Thoracic aorta (tissue), 2 donors: Measurements from ENCODE around the gene MAP7D3. TPM values are rescaled to one million over a fixed set of nuclear protein-coding genes. Genes with fewer than 3 reads are reported as not detected.

Experiments
- ATAC-seq: fragments of 150-250 bp; one replicate; pipeline ENCODE4 v1.8.0; 2017; ENCODE audit warnings: low read depth; ENCODE audit not compliant: insufficient number of reproducible peaks, low FRiP score
- DNase-seq: peaks from one replicate; pipeline ENCODE4 v3.0.0-alpha.2; 2020; ENCODE audit warnings: low spot score
- H3K27ac ChIP-seq, 2 donors: fragments of 200-600 bp; sonication (generic); 1 replicate in 1 of 2; 2 replicates in 1 of 2; pipeline ENCODE4 v1.5.1; 2016; ENCODE audit warnings: mild to moderate bottlenecking in 2 of 2, moderate library complexity in 2 of 2
- H3K27me3 ChIP-seq: fragments of 200-600 bp; sonication (generic); replicated peaks from 2 replicates; pipeline ENCODE4 v1.6.0; 2016; ENCODE audit warnings: mild to moderate bottlenecking; ENCODE audit not compliant: insufficient read depth
- H3K36me3 ChIP-seq: fragments of 200-600 bp; sonication (generic); one replicate; pipeline ENCODE4 v1.5.1; 2016
- H3K4me1 ChIP-seq, 2 donors: fragments of 200-600 bp; sonication (generic); 1 replicate in 1 of 2; 2 replicates in 1 of 2; pipeline versions ENCODE4 v1.5.1 to v1.6.0; 2016; ENCODE audit warnings: low read depth in 2 of 2, mild to moderate bottlenecking in 1 of 2; ENCODE audit not compliant: control insufficient read depth in 1 of 2
- H3K4me3 ChIP-seq: fragments of 200-600 bp; sonication (generic); 2 replicates; pipeline ENCODE4 v1.5.1; 2016; ENCODE audit warnings: mild to moderate bottlenecking
- H3K9me3 ChIP-seq: fragments of 200-600 bp; sonication (generic); 2 replicates; pipeline ENCODE4 v1.5.1; 2016
- CTCF ChIP-seq: fragments of 200-600 bp; sonication (generic); IDR thresholded peaks from one replicate; pipeline ENCODE4 v1.5.1; 2019; ENCODE audit warnings: antibody characterized with exemption
- total RNA-seq, 2 donors: library from RNA; depleted of rRNA; stranded (reverse); fragments of >200 nt; gene quantifications; one replicate each; pipeline versions ENCODE4 v1.1.0 to v1.2.3, GENCODE V29; 2016

MAP7D3 gene
- total RNA-seq, 2 donors from 2014 or later: 41.6 to 44.5 TPM

GRCh38 chrX:136210806-136211205 lies 40.4 kb downstream of the MAP7D3 start:
- Histone ChIP-seq H3K9me3 (no peaks in the 10 kb centered on the region), H3K4me3 (no peak overlapping the region), H3K27ac (peak overlapping the region in 1 of 2 donors; percentile 61), H3K27me3 (no peaks in the 10 kb centered on the region), H3K36me3 (peaks cover 22% of the 10 kb centered on the region), H3K4me1 (peaks cover 8 to 38% of the 10 kb centered on the region in 2 donors)
- no peak for TF ChIP-seq CTCF
- no peak for ATAC-seq
- no peak for DNase-seq

- TF ChIP-seq CTCF: no peak
- Histone ChIP-seq H3K4me3 (no peak overlapping the region), H3K36me3 (peaks cover 22% of the 10 kb centered on the region), H3K27me3 (no peaks in the 10 kb centered on the region), H3K4me1 (peaks cover 8 to 44% of the 10 kb centered on the region in 2 donors), H3K9me3 (no peaks in the 10 kb centered on the region), H3K27ac (peak overlapping the region; percentile 71 to 82)
- ATAC-seq: no peak
- DNase-seq: no peak
Measured at GRCh38 chrX:136210243-136210642, 41.0 kb downstream of the MAP7D3 start.

DNA sequence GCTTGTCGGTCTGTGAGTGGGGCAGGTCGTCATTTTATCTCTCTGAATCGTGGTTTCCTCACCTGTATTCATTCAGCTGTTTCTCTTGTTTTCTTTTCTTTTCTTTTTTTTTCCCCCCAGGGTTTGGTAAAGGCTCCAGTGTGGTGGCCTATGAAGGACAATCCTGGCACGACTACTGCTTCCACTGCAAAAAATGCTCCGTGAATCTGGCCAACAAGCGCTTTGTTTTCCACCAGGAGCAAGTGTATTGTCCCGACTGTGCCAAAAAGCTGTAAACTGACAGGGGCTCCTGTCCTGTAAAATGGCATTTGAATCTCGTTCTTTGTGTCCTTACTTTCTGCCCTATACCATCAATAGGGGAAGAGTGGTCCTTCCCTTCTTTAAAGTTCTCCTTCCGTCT lies 41.4 kb downstream of the MAP7D3 start:
- H3K4me3 ChIP-seq: no peak overlapping the region
- TF ChIP-seq CTCF: no peak
- DNase-seq: no peak
- H3K27me3 ChIP-seq: no peaks in the 10 kb centered on the region
- no peaks in the 10 kb centered on the region for H3K9me3 ChIP-seq
- H3K27ac ChIP-seq: peak overlapping the region; percentile 71 to 82
- ATAC-seq: no peak
- H3K4me1 ChIP-seq: peaks cover 8 to 49% of the 10 kb centered on the region in 2 donors
- peaks cover 22% of the 10 kb centered on the region for H3K36me3 ChIP-seq

- Histone ChIP-seq H3K27ac (peak overlapping the region; percentile 71 to 82), H3K4me3 (no peak overlapping the region), H3K27me3 (no peaks in the 10 kb centered on the region), H3K4me1 (peaks cover 8 to 53% of the 10 kb centered on the region in 2 donors), H3K9me3 (no peaks in the 10 kb centered on the region), H3K36me3 (peaks cover 22% of the 10 kb centered on the region)
- ATAC-seq: no peak
- peak; percentile 52 for TF ChIP-seq CTCF
- DNase-seq: no peak
Measured at GRCh38 chrX:136209016-136209738, 42.0 kb downstream of the MAP7D3 start.

GRCh38 chrX:136207546-136207945 lies 43.7 kb downstream of the MAP7D3 start:
- TF ChIP-seq CTCF: no peak
- Histone ChIP-seq H3K27ac (peak overlapping the region; percentile 71 to 82), H3K4me3 (peak overlapping the region; percentile 11), H3K4me1 (peaks cover 16 to 67% of the 10 kb centered on the region in 2 donors), H3K9me3 (no peaks in the 10 kb centered on the region), H3K36me3 (peaks cover 22% of the 10 kb centered on the region), H3K27me3 (no peaks in the 10 kb centered on the region)
- DNase-seq (no peak), ATAC-seq (no peak)
